Neural progenitor cell (in vitro differentiated cells): ENCODE results near the gene RPTOR. TPM values are rescaled to one million over a fixed set of nuclear protein-coding genes. Genes with fewer than 3 reads are reported as not detected.

Experiments used
- DNase-seq: peaks from one replicate; pipeline ENCODE4 v3.0.0-alpha.2; 2016; ENCODE audit warnings: low spot score
- H2AFZ ChIP-seq: fragments of 200-600 bp; sonication (generic); replicated peaks from 2 replicates; pipeline ENCODE4 v1.6.1; 2016; ENCODE audit warnings: antibody characterized with exemption
- H3F3A ChIP-seq: fragments of 200-600 bp; sonication (generic); 2 replicates; pipeline ENCODE4 v1.6.1; 2016; ENCODE audit warnings: antibody characterized with exemption, low read depth
- H3K27ac ChIP-seq: fragments of 200-600 bp; sonication (generic); 2 replicates; pipeline ENCODE4 v1.5.1; 2016; ENCODE audit warnings: mild to moderate bottlenecking
- H3K27me3 ChIP-seq: fragments of 200-600 bp; sonication (generic); 2 replicates; pipeline ENCODE4 v1.6.1; 2016; ENCODE audit warnings: mild to moderate bottlenecking, moderate library complexity
- H3K36me3 ChIP-seq: fragments of 200-600 bp; sonication (generic); 2 replicates; pipeline ENCODE4 v1.5.1; 2016
- H3K4me1 ChIP-seq: fragments of 200-600 bp; sonication (generic); 2 replicates; pipeline ENCODE4 v1.6.1; 2016; ENCODE audit warnings: mixed run types
- H3K4me2 ChIP-seq: fragments of 200-600 bp; sonication (generic); 2 replicates; pipeline ENCODE4 v1.6.1; 2016
- H3K4me3 ChIP-seq: fragments of 200-600 bp; sonication (generic); 2 replicates; pipeline ENCODE4 v1.5.1; 2016
- H3K79me2 ChIP-seq: fragments of 200-600 bp; sonication (generic); 2 replicates; pipeline ENCODE4 v1.6.1; 2016; ENCODE audit warnings: low read depth
- H3K9ac ChIP-seq: fragments of 200-600 bp; sonication (generic); 2 replicates; pipeline ENCODE4 v1.6.1; 2016
- H3K9me3 ChIP-seq: fragments of 200-600 bp; sonication (generic); 2 replicates; pipeline ENCODE4 v1.5.1; 2016; ENCODE audit warnings: low read depth
- H4K20me1 ChIP-seq: fragments of 200-600 bp; sonication (generic); 2 replicates; pipeline ENCODE4 v1.6.1; 2016; ENCODE audit warnings: low read depth
- H3K27ac Mint-ChIP-seq: 3 replicates; pipeline ENCODE4 v1.8.0; 2021; ENCODE audit warnings: mixed read lengths
- H3K27me3 Mint-ChIP-seq: 2 replicates; pipeline ENCODE4 v1.8.0; 2022; ENCODE audit warnings: low read depth, mild to moderate bottlenecking, inconsistent platforms, moderate library complexity, mixed read lengths; ENCODE audit not compliant: insufficient read depth
- H3K36me3 Mint-ChIP-seq: 3 replicates; pipeline ENCODE4 v1.8.0; 2021; ENCODE audit warnings: mixed read lengths
- H3K4me1 Mint-ChIP-seq: 3 replicates; pipeline ENCODE4 v1.8.0; 2021; ENCODE audit warnings: mixed read lengths
- H3K4me3 Mint-ChIP-seq: 3 replicates; pipeline ENCODE4 v1.8.0; 2021; ENCODE audit warnings: mild to moderate bottlenecking, moderate library complexity, mixed read lengths
- H3K9me3 Mint-ChIP-seq: 3 replicates; pipeline ENCODE4 v1.8.0; 2020; ENCODE audit warnings: mixed read lengths
- EZH2 ChIP-seq: fragments of 200-600 bp; sonication (generic); IDR thresholded peaks from 2 replicates; pipeline ENCODE4 v1.6.1; 2017; ENCODE audit warnings: antibody characterized with exemption, mild to moderate bottlenecking, moderate library complexity
- EZH2phosphoT487 ChIP-seq: fragments of 200-600 bp; sonication (generic); IDR thresholded peaks from 2 replicates; pipeline ENCODE4 v1.6.1; 2017; ENCODE audit warnings: antibody characterized with exemption
- total RNA-seq: library from RNA; depleted of rRNA; stranded (reverse); fragments of >200 nt; gene quantifications from 2 replicates; pipeline ENCODE4 v1.2.3, GENCODE V29; 2015; ENCODE audit warnings: low replicate concordance
- TF ChIP-seq, protein P1 (sequence below): fragments of 200-600 bp; sonication (generic); IDR thresholded peaks from 2 replicates; pipeline ENCODE4 v1.5.1; 2017; ENCODE audit warnings: antibody characterized with exemption, mild to moderate bottlenecking

Gene RPTOR
- total RNA-seq, 1 donor from 2014 or later: 7.4 TPM

GRCh38 chr17:80603396-80603795 is 58.8 kb downstream of the RPTOR start:
- Histone ChIP-seq H3F3A (no peaks in the 10 kb centered on the region), H3K4me2 (no peak overlapping the region), H3K27me3 (no peaks in the 10 kb centered on the region), H3K4me3 (no peak overlapping the region), H3K9me3 (peaks cover 3% of the 10 kb centered on the region), H3K4me1 (no peaks in the 10 kb centered on the region), H2AFZ (no peak overlapping the region), H3K36me3 (no peaks in the 10 kb centered on the region), H3K79me2 (peaks cover 28% of the 10 kb centered on the region), H3K9ac (no peak overlapping the region), H4K20me1 (peaks cover 31% of the 10 kb centered on the region), H3K27ac (no peak overlapping the region)
- DNase-seq: no peak
- Mint-ChIP-seq H3K4me1 (peaks cover 29% of the 10 kb centered on the region), H3K4me3 (no peak overlapping the region), H3K9me3 (peaks cover 18% of the 10 kb centered on the region), H3K27ac (no peak overlapping the region), H3K27me3 (peaks cover 4% of the 10 kb centered on the region), H3K36me3 (peaks cover 21% of the 10 kb centered on the region)
- TF ChIP-seq EZH2phosphoT487 (no peak), EZH2 (no peak)
- TF ChIP-seq, protein P1, sequence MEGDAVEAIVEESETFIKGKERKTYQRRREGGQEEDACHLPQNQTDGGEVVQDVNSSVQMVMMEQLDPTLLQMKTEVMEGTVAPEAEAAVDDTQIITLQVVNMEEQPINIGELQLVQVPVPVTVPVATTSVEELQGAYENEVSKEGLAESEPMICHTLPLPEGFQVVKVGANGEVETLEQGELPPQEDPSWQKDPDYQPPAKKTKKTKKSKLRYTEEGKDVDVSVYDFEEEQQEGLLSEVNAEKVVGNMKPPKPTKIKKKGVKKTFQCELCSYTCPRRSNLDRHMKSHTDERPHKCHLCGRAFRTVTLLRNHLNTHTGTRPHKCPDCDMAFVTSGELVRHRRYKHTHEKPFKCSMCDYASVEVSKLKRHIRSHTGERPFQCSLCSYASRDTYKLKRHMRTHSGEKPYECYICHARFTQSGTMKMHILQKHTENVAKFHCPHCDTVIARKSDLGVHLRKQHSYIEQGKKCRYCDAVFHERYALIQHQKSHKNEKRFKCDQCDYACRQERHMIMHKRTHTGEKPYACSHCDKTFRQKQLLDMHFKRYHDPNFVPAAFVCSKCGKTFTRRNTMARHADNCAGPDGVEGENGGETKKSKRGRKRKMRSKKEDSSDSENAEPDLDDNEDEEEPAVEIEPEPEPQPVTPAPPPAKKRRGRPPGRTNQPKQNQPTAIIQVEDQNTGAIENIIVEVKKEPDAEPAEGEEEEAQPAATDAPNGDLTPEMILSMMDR: no peak

DNA sequence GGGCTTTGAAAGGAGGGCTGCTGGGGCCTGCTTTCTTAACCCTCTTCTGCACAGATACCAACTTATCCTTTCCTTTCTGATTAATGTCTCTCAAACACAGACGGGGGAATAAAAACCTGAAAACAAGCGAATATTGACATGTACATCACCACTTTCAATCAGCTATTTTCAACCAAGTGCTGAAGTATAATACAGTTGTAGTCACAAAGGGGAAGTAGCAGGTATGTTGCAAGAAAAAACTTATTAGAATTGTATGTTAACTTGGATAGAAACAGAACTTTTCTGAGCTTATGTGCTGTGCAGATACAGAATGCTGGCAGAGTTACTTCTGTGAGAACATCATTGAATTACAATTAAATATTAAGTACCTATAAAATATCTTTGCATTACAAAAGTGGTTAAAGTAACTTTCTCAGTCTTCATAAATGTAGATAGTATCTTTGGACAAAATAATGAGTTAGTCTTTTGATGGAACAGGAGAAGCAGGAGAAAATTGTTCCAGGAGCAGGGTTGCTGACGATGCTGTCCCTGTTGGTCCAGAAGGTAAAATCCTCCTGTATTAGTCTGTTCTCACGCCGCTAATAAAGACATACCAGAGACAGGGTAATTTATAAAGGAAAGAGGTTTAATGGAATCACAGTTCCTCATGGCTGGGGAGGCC is 59.5 kb downstream of the RPTOR start:
- Histone ChIP-seq H3K4me3 (no peak overlapping the region), H2AFZ (no peak overlapping the region), H3F3A (no peaks in the 10 kb centered on the region), H3K9ac (no peak overlapping the region), H3K27ac (no peak overlapping the region), H3K27me3 (no peaks in the 10 kb centered on the region), H3K4me1 (no peaks in the 10 kb centered on the region), H4K20me1 (peaks cover 35% of the 10 kb centered on the region), H3K9me3 (peaks cover 3% of the 10 kb centered on the region), H3K4me2 (no peak overlapping the region), H3K79me2 (peaks cover 27% of the 10 kb centered on the region), H3K36me3 (no peaks in the 10 kb centered on the region)
- Mint-ChIP-seq H3K4me1 (peaks cover 29% of the 10 kb centered on the region), H3K27ac (no peak overlapping the region), H3K9me3 (peaks cover 18% of the 10 kb centered on the region), H3K27me3 (peaks cover 4% of the 10 kb centered on the region), H3K36me3 (peaks cover 21% of the 10 kb centered on the region), H3K4me3 (no peak overlapping the region)
- TF ChIP-seq EZH2phosphoT487 (no peak), EZH2 (no peak)
- TF ChIP-seq, protein P1: no peak
- no peak for DNase-seq

DNA sequence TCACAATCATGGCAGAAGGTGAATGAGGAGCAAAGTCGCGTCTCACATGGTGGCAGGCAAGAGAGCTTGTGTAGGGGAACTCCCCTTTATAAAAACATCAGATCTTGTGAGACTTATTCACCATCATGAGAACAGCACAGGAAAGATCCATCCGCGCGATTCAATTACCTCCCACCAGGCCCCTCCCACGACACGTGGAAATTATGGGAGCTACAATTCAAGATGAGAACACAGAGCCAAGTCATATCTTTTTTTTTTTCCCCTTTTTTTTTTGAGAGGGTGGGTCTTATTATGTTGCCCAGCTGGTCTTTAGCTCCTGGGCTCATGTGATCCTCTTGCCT is 60.0 kb downstream of the RPTOR start:
- peaks cover 32% of the 10 kb centered on the region for H3K79me2 ChIP-seq
- Mint-ChIP-seq H3K36me3 (peaks cover 21% of the 10 kb centered on the region), H3K27ac (no peak overlapping the region), H3K4me3 (no peak overlapping the region), H3K4me1 (peaks cover 25% of the 10 kb centered on the region), H3K27me3 (peaks cover 4% of the 10 kb centered on the region), H3K9me3 (peaks cover 20% of the 10 kb centered on the region)
- DNase-seq: no peak
- no peak overlapping the region for H3K4me3 ChIP-seq
- no peak overlapping the region for H3K27ac ChIP-seq
- TF ChIP-seq EZH2: no peak
- H3K36me3 ChIP-seq: no peaks in the 10 kb centered on the region
- no peak overlapping the region for H3K4me2 ChIP-seq
- peaks cover 32% of the 10 kb centered on the region for H4K20me1 ChIP-seq
- H3K4me1 ChIP-seq: no peaks in the 10 kb centered on the region
- H3K9me3 ChIP-seq: peaks cover 3% of the 10 kb centered on the region
- no peaks in the 10 kb centered on the region for H3F3A ChIP-seq
- H3K27me3 ChIP-seq: no peaks in the 10 kb centered on the region
- no peak overlapping the region for H2AFZ ChIP-seq
- no peak overlapping the region for H3K9ac ChIP-seq

DNA sequence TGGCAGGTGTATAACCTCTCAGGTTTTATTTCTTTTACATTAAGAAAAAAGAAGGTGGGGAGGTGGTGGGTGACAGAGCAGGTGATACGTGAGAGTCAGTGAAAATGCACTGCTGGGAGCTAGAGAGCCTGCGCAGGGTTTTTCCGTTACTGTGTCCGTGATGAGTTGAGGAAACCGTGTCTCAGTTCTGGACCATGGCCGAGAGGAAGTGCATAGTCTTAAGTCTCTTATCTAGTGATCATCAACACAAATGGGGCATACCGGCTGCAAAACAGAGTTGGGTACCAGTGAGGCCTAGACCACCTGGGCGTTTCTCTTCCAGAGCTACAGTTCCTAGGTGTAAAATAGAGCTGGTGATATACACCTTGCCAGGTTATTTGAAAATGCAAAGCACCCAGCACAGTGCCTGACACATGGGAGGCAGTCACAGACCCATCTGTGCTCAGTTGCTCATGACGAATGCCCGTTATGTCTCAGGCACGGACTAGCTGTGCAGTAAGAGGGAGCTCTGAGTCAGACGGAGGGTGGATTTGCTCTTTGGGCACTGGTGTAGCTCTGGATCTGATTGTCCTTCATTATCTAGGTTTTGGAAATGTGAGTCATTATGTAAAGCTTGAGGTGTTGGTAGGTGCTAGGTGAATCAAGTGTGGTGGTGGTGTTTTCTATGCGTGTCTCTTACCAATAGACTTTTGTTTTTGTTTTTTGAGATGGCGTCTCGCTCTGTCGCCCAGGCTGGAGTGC is 60.9 kb downstream of the RPTOR start:
- Histone ChIP-seq H3K36me3 (no peaks in the 10 kb centered on the region), H3K9me3 (peaks cover 3% of the 10 kb centered on the region), H2AFZ (no peak overlapping the region), H3K27me3 (no peaks in the 10 kb centered on the region), H3K9ac (no peak overlapping the region), H3K27ac (no peak overlapping the region), H3K79me2 (peaks cover 38% of the 10 kb centered on the region), H3K4me1 (no peaks in the 10 kb centered on the region), H4K20me1 (peaks cover 37% of the 10 kb centered on the region), H3F3A (no peaks in the 10 kb centered on the region), H3K4me3 (no peak overlapping the region), H3K4me2 (no peak overlapping the region)
- DNase-seq: no peak
- TF ChIP-seq EZH2 (no peak), EZH2phosphoT487 (no peak)
- TF ChIP-seq, protein P1: no peak
- H3K36me3 Mint-ChIP-seq: peaks cover 21% of the 10 kb centered on the region
- H3K4me3 Mint-ChIP-seq: no peak overlapping the region
- no peak overlapping the region for H3K27ac Mint-ChIP-seq
- H3K4me1 Mint-ChIP-seq: peaks cover 17% of the 10 kb centered on the region
- H3K27me3 Mint-ChIP-seq: peaks cover 4% of the 10 kb centered on the region
- peaks cover 20% of the 10 kb centered on the region for H3K9me3 Mint-ChIP-seq
